Stimulated activated naive CD8-positive, alpha-beta T cell treated with anti-CD3 and anti-CD28 coated beads, Interleukin-15, Interleukin-2, amounts not matched to agents 100 ng/mL and 50 ng/mL, for 24 hours (primary cell): ENCODE results near the gene PAPPA2.

Experiments used
- H3K27ac Mint-ChIP-seq: one replicate; pipeline ENCODE4 v1.8.0; 2021; ENCODE audit warnings: mild to moderate bottlenecking, mixed read lengths
- H3K27me3 Mint-ChIP-seq: one replicate; pipeline ENCODE4 v1.8.0; 2021; ENCODE audit warnings: mixed read lengths
- H3K36me3 Mint-ChIP-seq: one replicate; pipeline ENCODE4 v1.8.0; 2021; ENCODE audit warnings: low read depth, mixed read lengths
- H3K4me1 Mint-ChIP-seq: one replicate; pipeline ENCODE4 v1.8.0; 2021; ENCODE audit warnings: low read depth, mixed read lengths
- H3K4me3 Mint-ChIP-seq: one replicate; pipeline ENCODE4 v1.8.0; 2021; ENCODE audit warnings: mild to moderate bottlenecking, mixed read lengths
- H3K9me3 Mint-ChIP-seq: one replicate; pipeline ENCODE4 v1.8.0; 2021; ENCODE audit warnings: mixed read lengths

PAPPA2 gene

DNA sequence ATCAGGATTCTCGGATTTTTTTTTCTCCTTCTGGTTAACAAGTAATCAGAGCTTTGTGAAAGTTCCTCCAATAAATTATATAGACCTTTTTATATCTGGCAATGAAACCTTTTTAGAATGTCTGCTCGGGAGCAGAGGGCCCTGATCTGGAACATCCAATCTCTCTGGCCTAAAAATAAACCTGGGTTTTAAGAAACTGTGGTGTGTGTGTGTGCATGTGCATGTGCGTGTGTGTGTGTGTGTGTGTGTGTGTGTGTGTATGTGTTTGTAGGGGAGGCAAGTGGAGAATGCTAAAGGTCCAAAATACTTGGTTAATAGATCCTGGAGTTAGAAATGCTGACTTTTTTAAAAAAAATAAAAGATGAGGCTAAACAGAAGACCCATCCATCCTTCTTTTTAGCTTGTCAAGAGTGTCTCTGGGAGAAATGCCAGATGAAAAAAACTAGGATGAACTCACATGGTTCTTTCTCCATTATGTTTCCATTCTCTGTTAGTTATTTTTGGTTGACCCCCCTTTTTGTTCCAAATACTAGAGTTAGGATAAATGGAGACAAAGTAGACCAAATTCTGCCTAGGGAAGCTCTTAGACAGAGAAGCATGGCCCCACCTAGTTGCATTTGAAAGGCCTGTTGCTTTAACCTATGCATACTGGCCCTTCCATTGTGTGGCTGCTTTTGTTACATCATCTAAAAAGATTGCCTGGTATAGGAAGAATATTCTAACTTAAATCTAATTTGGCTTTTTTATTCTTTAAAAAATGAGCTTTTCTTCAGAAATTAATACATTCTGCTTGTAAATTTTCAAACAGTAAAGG is 175.9 kb downstream of the PAPPA2 start:
- Mint-ChIP-seq H3K36me3 (no peaks in the 10 kb centered on the region), H3K27ac (no peak overlapping the region), H3K27me3 (no peaks in the 10 kb centered on the region), H3K9me3 (no peaks in the 10 kb centered on the region), H3K4me3 (no peak overlapping the region), H3K4me1 (no peaks in the 10 kb centered on the region)

- H3K36me3 Mint-ChIP-seq = no peaks in the 10 kb centered on the region
- H3K9me3 Mint-ChIP-seq = peaks cover 5% of the 10 kb centered on the region
- no peak overlapping the region for H3K27ac Mint-ChIP-seq
- H3K4me1 Mint-ChIP-seq = no peaks in the 10 kb centered on the region
- no peak overlapping the region for H3K4me3 Mint-ChIP-seq
- H3K27me3 Mint-ChIP-seq = no peaks in the 10 kb centered on the region
Observed at GRCh38 chr1:176643536-176643935, 180.6 kb downstream of the PAPPA2 start.

DNA sequence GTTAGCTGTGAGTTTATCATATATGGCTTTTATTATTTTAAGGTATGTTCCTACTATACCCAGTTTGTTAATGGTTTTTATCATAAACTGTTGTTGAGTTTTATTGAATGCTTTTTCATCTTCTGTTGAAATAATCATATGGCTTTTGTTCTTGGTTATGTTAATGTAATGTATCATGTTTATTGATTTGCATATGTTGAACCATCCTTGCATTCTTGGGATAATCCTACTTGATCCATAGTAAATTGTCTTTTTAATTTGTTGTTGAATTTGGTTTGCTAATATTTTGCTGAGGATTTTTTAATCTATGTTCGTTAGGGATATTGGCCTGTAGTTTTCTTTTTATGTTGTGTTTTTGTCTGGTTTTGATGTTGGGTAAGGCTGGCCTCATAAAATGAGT is 185.6 kb downstream of the PAPPA2 start:
- Mint-ChIP-seq H3K27me3 (no peaks in the 10 kb centered on the region), H3K27ac (no peak overlapping the region), H3K9me3 (peaks cover 30% of the 10 kb centered on the region), H3K36me3 (no peaks in the 10 kb centered on the region), H3K4me3 (no peak overlapping the region), H3K4me1 (no peaks in the 10 kb centered on the region)

DNA sequence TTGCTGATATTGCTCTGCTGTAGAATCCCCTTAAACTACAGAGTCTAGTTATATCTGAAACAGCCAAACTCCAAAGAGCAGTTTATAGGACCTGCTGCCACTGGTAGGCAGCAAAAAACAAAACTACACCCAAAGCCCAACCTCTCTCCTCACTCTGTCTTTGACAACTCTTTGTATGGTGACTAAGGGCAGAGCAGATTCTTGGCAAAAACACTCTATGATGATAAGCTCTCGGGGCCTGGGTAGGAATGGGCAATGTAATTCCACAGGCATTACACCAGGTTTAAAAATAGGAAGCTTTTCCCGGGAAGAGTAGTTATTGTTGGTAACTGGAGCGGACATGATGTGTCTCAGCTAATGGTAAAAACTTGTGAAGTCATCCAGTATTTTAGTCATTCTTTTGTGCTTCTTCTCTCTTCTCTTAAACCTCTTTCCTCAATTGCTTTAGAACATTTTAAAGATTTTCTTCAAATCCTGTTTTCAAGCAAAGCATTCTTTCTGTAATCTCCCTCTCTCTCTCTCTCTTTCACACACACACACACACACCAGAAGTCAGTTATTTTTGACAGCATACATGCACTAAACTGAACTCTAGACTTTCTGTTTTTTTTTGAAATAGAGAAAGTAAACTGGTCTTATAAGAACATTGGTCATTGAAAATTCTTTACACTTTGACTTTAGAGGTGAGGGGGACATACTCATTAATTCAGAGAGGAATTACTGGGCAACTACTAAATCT is 193.5 kb downstream of the PAPPA2 start:
- no peaks in the 10 kb centered on the region for H3K36me3 Mint-ChIP-seq
- peaks cover 7% of the 10 kb centered on the region for H3K27me3 Mint-ChIP-seq
- no peak overlapping the region for H3K27ac Mint-ChIP-seq
- peaks cover 24% of the 10 kb centered on the region for H3K9me3 Mint-ChIP-seq
- no peaks in the 10 kb centered on the region for H3K4me1 Mint-ChIP-seq
- no peak overlapping the region for H3K4me3 Mint-ChIP-seq

- Mint-ChIP-seq H3K27me3 (no peaks in the 10 kb centered on the region), H3K36me3 (no peaks in the 10 kb centered on the region), H3K4me3 (no peak overlapping the region), H3K27ac (no peak overlapping the region), H3K4me1 (no peaks in the 10 kb centered on the region), H3K9me3 (peaks cover 5% of the 10 kb centered on the region)
Observed at GRCh38 chr1:176669782-176670181, 206.8 kb downstream of the PAPPA2 start.

DNA sequence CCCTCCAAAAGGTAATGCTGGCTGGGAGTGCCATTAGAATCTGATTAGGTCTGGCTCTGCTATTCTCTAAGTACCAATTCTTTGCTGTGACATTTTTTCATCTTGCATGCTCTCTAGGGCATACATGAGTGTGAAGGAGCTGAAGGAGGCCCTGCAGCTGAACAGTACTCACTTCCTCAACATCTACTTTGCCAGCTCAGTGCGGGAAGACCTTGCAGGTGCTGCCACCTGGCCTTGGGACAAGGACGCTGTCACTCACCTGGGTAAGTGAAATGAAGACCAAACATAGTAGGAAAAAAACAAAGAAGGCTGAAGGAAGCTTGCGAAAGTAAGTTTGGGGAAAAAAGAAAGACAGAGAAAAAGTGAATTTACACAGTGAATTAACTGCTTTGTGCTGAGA is 207.9 kb downstream of the PAPPA2 start:
- H3K4me3 Mint-ChIP-seq = no peak overlapping the region
- H3K27me3 Mint-ChIP-seq = no peaks in the 10 kb centered on the region
- H3K27ac Mint-ChIP-seq = no peak overlapping the region
- peaks cover 5% of the 10 kb centered on the region for H3K9me3 Mint-ChIP-seq
- H3K4me1 Mint-ChIP-seq = no peaks in the 10 kb centered on the region
- no peaks in the 10 kb centered on the region for H3K36me3 Mint-ChIP-seq

DNA sequence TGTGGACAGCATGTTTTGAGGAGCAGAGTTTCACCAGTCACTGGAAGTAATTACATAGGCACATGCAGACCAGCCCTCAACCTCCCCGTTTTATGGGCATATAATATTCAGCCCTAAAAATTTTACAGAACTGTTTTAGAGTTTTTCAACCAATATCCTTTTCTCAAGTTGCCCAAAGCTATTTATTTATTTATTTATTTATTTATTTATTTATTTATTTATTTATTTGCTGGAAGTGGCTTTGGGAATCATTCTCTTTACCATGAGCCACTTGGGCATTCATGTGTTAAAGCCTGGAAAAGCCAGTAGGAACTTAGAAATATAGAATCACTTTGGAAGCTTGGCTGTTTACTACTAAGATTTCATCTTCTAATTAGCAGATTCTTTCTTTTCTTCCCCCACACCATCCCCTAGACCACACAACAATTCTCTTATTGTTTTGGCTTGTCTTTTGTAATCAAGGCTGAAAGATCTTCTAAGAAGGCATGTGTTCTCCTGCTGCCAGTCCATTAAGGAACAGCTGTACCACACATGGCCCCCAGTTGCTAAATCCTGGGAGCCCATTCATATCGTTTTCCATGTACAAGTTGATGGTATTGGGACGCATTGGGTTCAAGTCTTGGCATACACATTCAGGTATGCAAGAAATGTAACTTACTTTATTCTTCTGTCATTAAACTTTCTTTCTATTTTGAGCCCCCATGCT is 220.0 kb downstream of the PAPPA2 start:
- Mint-ChIP-seq H3K27ac (no peak overlapping the region), H3K4me1 (no peaks in the 10 kb centered on the region), H3K9me3 (no peaks in the 10 kb centered on the region), H3K4me3 (no peak overlapping the region), H3K27me3 (no peaks in the 10 kb centered on the region), H3K36me3 (no peaks in the 10 kb centered on the region)

- H3K4me1 Mint-ChIP-seq = no peaks in the 10 kb centered on the region
- H3K27me3 Mint-ChIP-seq = no peaks in the 10 kb centered on the region
- no peak overlapping the region for H3K27ac Mint-ChIP-seq
- no peaks in the 10 kb centered on the region for H3K36me3 Mint-ChIP-seq
- H3K9me3 Mint-ChIP-seq = no peaks in the 10 kb centered on the region
- H3K4me3 Mint-ChIP-seq = no peak overlapping the region
Observed at GRCh38 chr1:176691251-176692228, 228.6 kb downstream of the PAPPA2 start.

DNA sequence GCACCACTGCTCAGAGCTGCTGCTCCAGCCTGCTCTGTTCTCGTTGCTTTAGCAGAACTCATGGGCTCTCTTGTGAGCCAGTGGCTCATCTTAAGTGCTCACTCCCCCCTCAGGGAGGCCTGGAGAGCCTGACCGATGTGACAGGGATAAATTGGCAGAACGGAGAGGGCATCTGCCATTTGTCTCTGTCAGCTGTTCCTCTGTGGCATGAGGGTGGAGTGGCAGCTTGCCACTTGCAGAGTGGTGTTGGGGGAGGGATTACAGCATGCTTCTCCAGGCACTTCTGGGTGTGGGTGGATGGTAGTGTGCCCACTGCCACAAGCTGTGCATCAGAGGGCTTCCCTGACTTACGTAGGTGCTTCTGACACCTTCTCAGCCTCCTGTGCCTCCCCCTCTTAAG is 229.5 kb downstream of the PAPPA2 start:
- no peak overlapping the region for H3K4me3 Mint-ChIP-seq
- no peaks in the 10 kb centered on the region for H3K4me1 Mint-ChIP-seq
- H3K27me3 Mint-ChIP-seq = no peaks in the 10 kb centered on the region
- no peak overlapping the region for H3K27ac Mint-ChIP-seq
- H3K9me3 Mint-ChIP-seq = no peaks in the 10 kb centered on the region
- H3K36me3 Mint-ChIP-seq = no peaks in the 10 kb centered on the region

DNA sequence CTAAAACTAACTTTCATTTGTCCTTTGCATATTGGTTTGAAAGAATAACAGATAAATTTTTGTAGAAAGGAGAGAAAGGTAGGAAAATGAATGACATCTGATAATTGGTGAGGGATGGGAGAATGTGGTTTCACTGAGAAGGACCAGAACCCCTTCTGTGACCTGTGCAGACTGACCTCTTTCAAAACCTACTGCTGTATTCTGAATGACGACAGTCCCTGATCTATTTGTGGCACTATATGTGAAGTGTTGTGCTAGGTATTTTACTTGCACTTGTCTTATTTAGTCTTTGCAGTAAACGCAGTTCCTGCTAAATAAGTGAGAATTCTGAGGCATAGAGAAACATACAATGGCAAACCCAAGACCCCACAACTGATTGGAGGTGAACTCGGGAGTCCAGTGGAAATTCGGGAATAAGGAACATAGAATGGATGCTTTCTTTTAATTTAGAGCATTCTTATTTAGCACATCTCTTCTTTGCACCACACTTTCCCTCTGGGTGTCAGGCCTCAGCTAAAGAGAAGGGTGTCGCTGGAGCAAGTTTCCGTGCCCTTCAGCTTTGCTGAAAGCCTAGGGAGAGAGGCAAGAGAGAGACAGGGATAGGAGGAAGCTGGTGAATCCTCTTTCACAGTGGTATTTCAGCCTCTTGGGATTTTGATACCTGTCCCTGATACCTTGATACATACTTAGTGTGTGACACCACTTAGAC is 230.2 kb downstream of the PAPPA2 start:
- H3K4me1 Mint-ChIP-seq = no peaks in the 10 kb centered on the region
- no peaks in the 10 kb centered on the region for H3K27me3 Mint-ChIP-seq
- H3K4me3 Mint-ChIP-seq = no peak overlapping the region
- no peaks in the 10 kb centered on the region for H3K36me3 Mint-ChIP-seq
- H3K27ac Mint-ChIP-seq = no peak overlapping the region
- H3K9me3 Mint-ChIP-seq = no peaks in the 10 kb centered on the region

DNA sequence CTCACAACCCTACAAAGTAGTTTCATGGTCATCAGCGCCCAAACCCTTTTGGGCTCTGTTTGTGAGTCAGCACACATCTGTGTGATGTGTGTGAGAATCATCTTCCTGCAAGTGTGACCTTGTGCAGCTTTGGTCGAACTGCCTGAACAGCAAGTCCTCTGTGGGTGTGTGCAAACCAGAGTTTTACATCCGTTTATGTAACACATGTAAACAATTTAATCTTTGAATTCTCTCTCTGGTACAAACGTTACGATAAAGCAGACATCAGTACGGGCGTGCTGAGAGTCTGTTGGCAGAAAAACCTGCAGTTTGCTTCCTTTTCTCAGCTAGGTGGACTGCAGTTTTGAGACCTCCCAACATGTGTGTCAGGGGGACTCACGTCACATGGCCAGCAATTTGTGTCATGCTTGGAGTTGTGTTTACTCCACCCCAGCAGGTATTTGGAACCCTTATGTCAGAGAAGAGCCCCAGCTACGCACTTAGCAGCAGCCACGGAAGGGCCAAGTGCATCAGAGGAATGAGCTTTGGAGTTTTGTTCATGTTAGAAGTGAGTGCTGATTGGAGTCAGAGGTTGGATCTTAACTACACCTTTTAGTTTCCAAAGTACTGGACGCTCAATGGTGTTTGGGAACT is 230.8 kb downstream of the PAPPA2 start:
- H3K9me3 Mint-ChIP-seq = no peaks in the 10 kb centered on the region

GRCh38 chr1:176694713-176695112 is 231.7 kb downstream of the PAPPA2 start:
- H3K27me3 Mint-ChIP-seq = no peaks in the 10 kb centered on the region
- H3K36me3 Mint-ChIP-seq = no peaks in the 10 kb centered on the region
- H3K9me3 Mint-ChIP-seq = no peaks in the 10 kb centered on the region
- no peaks in the 10 kb centered on the region for H3K4me1 Mint-ChIP-seq
- no peak overlapping the region for H3K4me3 Mint-ChIP-seq
- no peak overlapping the region for H3K27ac Mint-ChIP-seq

More for the DNA sequence above, 230.8 kb downstream of the PAPPA2 start:
- Mint-ChIP-seq H3K4me3 (no peak overlapping the region), H3K27ac (no peak overlapping the region), H3K27me3 (no peaks in the 10 kb centered on the region), H3K36me3 (no peaks in the 10 kb centered on the region), H3K4me1 (no peaks in the 10 kb centered on the region)

DNA sequence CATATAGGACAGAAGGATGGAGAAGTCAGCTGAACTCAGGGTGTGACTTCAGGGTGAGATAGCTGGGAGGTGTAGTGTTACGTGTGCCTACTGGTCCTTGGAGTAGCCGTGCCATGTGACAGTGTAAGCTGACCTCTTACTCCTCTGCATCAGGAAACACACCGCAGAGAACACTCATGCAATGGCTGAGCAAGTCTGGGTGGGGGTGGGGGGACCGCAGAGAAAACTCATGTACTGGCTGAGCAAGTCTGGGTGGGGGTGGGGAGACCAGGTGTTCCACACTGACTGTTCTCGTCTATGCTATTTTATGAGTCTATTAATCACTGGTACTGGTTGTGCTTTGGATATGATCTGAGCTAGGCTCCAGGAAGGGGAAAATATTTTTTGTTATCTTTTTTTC is 233.1 kb downstream of the PAPPA2 start:
- Mint-ChIP-seq H3K27me3 (no peaks in the 10 kb centered on the region), H3K27ac (no peak overlapping the region), H3K4me1 (no peaks in the 10 kb centered on the region), H3K4me3 (no peak overlapping the region), H3K36me3 (no peaks in the 10 kb centered on the region), H3K9me3 (no peaks in the 10 kb centered on the region)
